Neutrophil (primary cell): ENCODE data around the gene NUTF2.
"Not testable (repeated sequence)": the region's sequence is repeated elsewhere in the genome, so short reads cannot be mapped to it uniquely, and the experiment has no call there.

Experiments
- H3K27ac ChIP-seq: fragments of 200-600 bp; sonication (generic); 2 replicates; pipeline ENCODE4 v1.5.1; 2016; ENCODE audit warnings: mild to moderate bottlenecking, moderate library complexity
- H3K27me3 ChIP-seq: fragments of 200-600 bp; sonication (generic); 2 replicates; pipeline ENCODE4 v1.6.0; 2016; ENCODE audit warnings: mild to moderate bottlenecking
- H3K36me3 ChIP-seq: fragments of 200-600 bp; sonication (generic); 2 replicates; pipeline ENCODE4 v1.5.1; 2017
- H3K4me1 ChIP-seq, 2 experiments: fragments of 200-600 bp in 1 of 2; sonication (generic) in 1 of 2; 1 replicate in 1 of 2; 2 replicates in 1 of 2; pipeline versions ENCODE4 v1.5.1 to v1.6.1; 2013 to 2016; ENCODE audit warnings: low read depth in 1 of 2, low read length in 1 of 2, mild to moderate bottlenecking in 1 of 2, moderate library complexity in 1 of 2; ENCODE audit not compliant: control insufficient read depth in 1 of 2, insufficient read depth in 1 of 2
- H3K4me3 ChIP-seq, 2 experiments: fragments of 200-600 bp in 1 of 2; sonication (generic) in 1 of 2; 1 replicate in 1 of 2; 2 replicates in 1 of 2; pipeline ENCODE4 v1.5.1; 2013 to 2016; ENCODE audit warnings: low read depth in 1 of 2, low read length in 1 of 2, mild to moderate bottlenecking in 1 of 2, moderate library complexity in 1 of 2
- H3K9me3 ChIP-seq: fragments of 200-600 bp; sonication (generic); 2 replicates; pipeline ENCODE4 v1.5.1; 2016
- CTCF ChIP-seq: fragments of 200-600 bp; sonication (generic); IDR thresholded peaks from 2 replicates; pipeline ENCODE4 v1.5.1; 2016; ENCODE audit warnings: antibody characterized with exemption

NUTF2 gene

GRCh38 chr16:67907397-67908180 is 60.9 kb downstream of the NUTF2 start:
- Histone ChIP-seq H3K4me1 (no peaks in the 10 kb centered on the region), H3K4me3 (no peak overlapping the region), H3K27me3 (no peaks in the 10 kb centered on the region), H3K27ac (no peak overlapping the region), H3K9me3 (no peaks in the 10 kb centered on the region), H3K36me3 (peaks cover 42% of the 10 kb centered on the region)
- TF ChIP-seq CTCF, result no peak

- no peak for TF ChIP-seq CTCF
- H3K36me3 ChIP-seq, result peaks cover 42% of the 10 kb centered on the region
- no peaks in the 10 kb centered on the region for H3K4me1 ChIP-seq
- H3K27ac ChIP-seq, result no peak overlapping the region
- H3K9me3 ChIP-seq, result no peaks in the 10 kb centered on the region
- H3K4me3 ChIP-seq, result no peak overlapping the region
- H3K27me3 ChIP-seq, result no peaks in the 10 kb centered on the region
Measured at GRCh38 chr16:67909056-67909742, 62.5 kb downstream of the NUTF2 start.

- H3K36me3 ChIP-seq, result peaks cover 46% of the 10 kb centered on the region
- no peaks in the 10 kb centered on the region for H3K27me3 ChIP-seq
- no peaks in the 10 kb centered on the region for H3K4me1 ChIP-seq
- H3K4me3 ChIP-seq, result no peak overlapping the region
- TF ChIP-seq CTCF, result no peak
- H3K9me3 ChIP-seq, result no peaks in the 10 kb centered on the region
- no peak overlapping the region for H3K27ac ChIP-seq
Measured at GRCh38 chr16:67910158-67910557, 63.4 kb downstream of the NUTF2 start.

- TF ChIP-seq CTCF, result no peak
- Histone ChIP-seq H3K27ac (no peak overlapping the region), H3K4me3 (no peak overlapping the region), H3K36me3 (peaks cover 69% of the 10 kb centered on the region), H3K27me3 (no peaks in the 10 kb centered on the region), H3K9me3 (no peaks in the 10 kb centered on the region), H3K4me1 (no peaks in the 10 kb centered on the region)
Measured at GRCh38 chr16:67914758-67915495, 68.2 kb downstream of the NUTF2 start.

GRCh38 chr16:67915496-67915769 is 68.7 kb downstream of the NUTF2 start:
- not testable (repeated sequence) for H3K27ac ChIP-seq, H3K27me3 ChIP-seq, H3K4me3 ChIP-seq, H3K9me3 ChIP-seq, H3K4me1 ChIP-seq
- peaks cover 65% of the 10 kb centered on the region for H3K36me3 ChIP-seq
